ENCODE data around the gene ATXN10.

- TF ChIP-seq GATA2 (IDR thresholded peaks at IDR 0.05; ENCODE audit: low read depth, low read length) = no peak
- no peak for TF ChIP-seq GATA3 (IDR thresholded peaks at IDR 0.05; ENCODE audit: low read depth, low read length)
Observed at GRCh38 chr22:45738206-45738605, 66.6 kb downstream of the ATXN10 start.
